ENCODE results near the gene CNDP1. TPM values are rescaled to one million over a fixed set of nuclear protein-coding genes. Genes with fewer than 3 reads are reported as not detected.

Gene CNDP1
- total RNA-seq, 1 experiment from 2014 or later = not detected

DNA sequence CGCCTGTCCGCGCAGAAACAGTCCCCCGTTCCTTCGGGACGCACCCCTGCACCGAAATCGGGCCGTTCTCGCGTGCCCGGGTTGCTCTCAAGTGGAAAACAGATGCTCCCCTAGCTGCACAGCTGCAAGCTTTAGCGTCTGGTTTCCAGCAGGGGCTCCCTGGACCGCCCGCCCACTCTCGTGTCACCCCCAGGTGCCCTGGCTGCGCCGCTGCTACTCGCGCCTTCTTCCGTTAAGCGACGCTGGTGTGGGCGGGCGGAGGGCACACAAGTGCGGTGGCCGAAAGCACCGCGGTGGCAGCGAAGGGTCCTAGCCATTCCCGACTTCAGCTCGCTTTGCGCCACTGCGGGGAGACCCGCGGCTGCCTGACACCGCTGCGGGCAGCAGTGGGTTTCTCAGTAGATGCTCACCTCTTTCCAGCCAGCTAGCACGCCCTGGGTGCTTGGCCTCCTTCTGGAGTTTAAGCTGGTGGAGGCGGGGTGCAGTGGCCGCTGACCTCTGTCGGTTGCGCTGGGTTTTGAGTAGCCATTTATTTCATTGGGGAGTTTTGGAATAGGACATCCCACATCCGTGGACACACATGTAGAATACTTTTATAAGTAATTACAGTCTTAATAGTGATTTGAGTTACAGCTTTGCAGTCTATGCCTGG lies 64.2 kb downstream of the CNDP1 start:
- TF ChIP-seq, protein P1, sequence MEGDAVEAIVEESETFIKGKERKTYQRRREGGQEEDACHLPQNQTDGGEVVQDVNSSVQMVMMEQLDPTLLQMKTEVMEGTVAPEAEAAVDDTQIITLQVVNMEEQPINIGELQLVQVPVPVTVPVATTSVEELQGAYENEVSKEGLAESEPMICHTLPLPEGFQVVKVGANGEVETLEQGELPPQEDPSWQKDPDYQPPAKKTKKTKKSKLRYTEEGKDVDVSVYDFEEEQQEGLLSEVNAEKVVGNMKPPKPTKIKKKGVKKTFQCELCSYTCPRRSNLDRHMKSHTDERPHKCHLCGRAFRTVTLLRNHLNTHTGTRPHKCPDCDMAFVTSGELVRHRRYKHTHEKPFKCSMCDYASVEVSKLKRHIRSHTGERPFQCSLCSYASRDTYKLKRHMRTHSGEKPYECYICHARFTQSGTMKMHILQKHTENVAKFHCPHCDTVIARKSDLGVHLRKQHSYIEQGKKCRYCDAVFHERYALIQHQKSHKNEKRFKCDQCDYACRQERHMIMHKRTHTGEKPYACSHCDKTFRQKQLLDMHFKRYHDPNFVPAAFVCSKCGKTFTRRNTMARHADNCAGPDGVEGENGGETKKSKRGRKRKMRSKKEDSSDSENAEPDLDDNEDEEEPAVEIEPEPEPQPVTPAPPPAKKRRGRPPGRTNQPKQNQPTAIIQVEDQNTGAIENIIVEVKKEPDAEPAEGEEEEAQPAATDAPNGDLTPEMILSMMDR (IDR thresholded peaks at IDR 0.05; ENCODE audit: unreplicated experiment) = no peak
- no peaks in the 10 kb centered on the region for H3K9me3 Mint-ChIP-seq (ENCODE audit: unreplicated experiment)
- peak overlapping the region; percentile 99 for H3K27ac Mint-ChIP-seq (ENCODE audit: low read depth, unreplicated experiment)
- H3K27me3 Mint-ChIP-seq (ENCODE audit: insufficient read depth, unreplicated experiment) = no peaks in the 10 kb centered on the region
- no TSS peak for BruUV-seq (replicated peaks)
- H3K36me3 Mint-ChIP-seq (ENCODE audit: insufficient read depth, unreplicated experiment) = peaks cover 13% of the 10 kb centered on the region
- POLR2A ChIA-PET = interaction anchor here (1.0 to 3.8 kb wide), 8 partner anchors 8 to 1966 kb away, joined by 3 to 28 read pairs (median 4); partner anchors contain the start of genes CNDP2, PTGR3 and TSHZ1
- H3K4me1 Mint-ChIP-seq (ENCODE audit: insufficient read depth, unreplicated experiment) = no peaks in the 10 kb centered on the region
- CTCF ChIA-PET = interaction anchor here (0.6 to 1.4 kb wide), 4 partner anchors 45 to 391 kb away, joined by 3 to 4 read pairs (median 3); no protein-coding TSS in a partner anchor
- H3K4me3 Mint-ChIP-seq (ENCODE audit: unreplicated experiment) = peak overlapping the region; percentile 85
- intact Hi-C loops (cut with micrococcal nuclease) = loop anchor here (1.0 kb wide), 1 partner anchor 103 kb away; no protein-coding TSS in a partner anchor
- DNase-seq (ENCODE audit: unreplicated experiment) = peak; percentile 37

DNA sequence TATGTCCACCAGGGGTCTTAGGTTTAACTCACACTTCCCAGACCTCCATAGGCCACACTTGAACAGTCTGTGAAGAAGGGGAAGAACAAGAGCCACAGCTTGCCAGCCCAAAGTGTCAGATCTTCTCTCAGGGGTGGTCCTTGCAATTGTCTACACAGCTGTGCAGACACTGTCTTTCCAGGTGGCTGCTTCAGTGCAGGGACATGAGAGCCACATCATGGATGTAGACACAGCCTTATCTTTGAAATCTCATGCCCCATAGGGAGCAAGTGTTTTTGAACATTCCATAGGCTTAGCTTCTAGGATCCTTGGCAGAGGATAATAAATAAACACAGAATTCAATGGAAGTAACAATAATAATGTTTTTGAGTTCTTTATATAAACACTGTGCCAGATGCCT lies 70.1 kb downstream of the CNDP1 start:
- peaks cover 3% of the 10 kb centered on the region for H3K4me1 Mint-ChIP-seq (ENCODE audit: insufficient read depth, unreplicated experiment)
- CTCF ChIA-PET = no interaction called here
- DNase-seq (ENCODE audit: unreplicated experiment) = no peak
- H3K36me3 Mint-ChIP-seq (ENCODE audit: insufficient read depth, unreplicated experiment) = no peaks in the 10 kb centered on the region
- no peaks in the 10 kb centered on the region for H3K9me3 Mint-ChIP-seq (ENCODE audit: unreplicated experiment)
- no peaks in the 10 kb centered on the region for H3K27me3 Mint-ChIP-seq (ENCODE audit: insufficient read depth, unreplicated experiment)
- TF ChIP-seq, protein P1 (IDR thresholded peaks at IDR 0.05; ENCODE audit: unreplicated experiment) = no peak
- H3K4me3 Mint-ChIP-seq (ENCODE audit: unreplicated experiment) = no peak overlapping the region
- H3K27ac Mint-ChIP-seq (ENCODE audit: low read depth, unreplicated experiment) = no peak overlapping the region
- POLR2A ChIA-PET = no interaction called here
- intact Hi-C loops (cut with micrococcal nuclease) = no loop called here
- BruUV-seq (replicated peaks) = no TSS peak

DNA sequence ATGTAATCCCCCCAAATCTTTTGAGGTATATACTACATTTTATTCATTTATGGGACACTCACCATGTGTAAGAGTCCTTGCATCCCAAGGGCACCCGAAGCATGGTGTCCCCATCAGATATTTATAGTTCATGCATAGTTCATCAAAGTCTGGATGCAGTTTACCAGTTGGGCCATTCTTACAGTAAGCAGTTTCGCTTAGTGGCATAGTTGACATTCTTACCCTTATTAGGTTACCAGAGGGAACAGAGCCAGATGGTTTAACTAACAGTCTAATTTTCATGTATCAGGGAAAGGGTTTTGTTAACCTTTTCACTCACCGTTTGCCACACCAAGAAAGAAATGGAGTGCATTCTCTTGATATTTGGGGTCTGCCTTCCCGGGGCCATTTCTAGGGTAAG lies 70.5 kb downstream of the CNDP1 start:
- TF ChIP-seq, protein P1 (IDR thresholded peaks at IDR 0.05; ENCODE audit: unreplicated experiment) = no peak

DNA sequence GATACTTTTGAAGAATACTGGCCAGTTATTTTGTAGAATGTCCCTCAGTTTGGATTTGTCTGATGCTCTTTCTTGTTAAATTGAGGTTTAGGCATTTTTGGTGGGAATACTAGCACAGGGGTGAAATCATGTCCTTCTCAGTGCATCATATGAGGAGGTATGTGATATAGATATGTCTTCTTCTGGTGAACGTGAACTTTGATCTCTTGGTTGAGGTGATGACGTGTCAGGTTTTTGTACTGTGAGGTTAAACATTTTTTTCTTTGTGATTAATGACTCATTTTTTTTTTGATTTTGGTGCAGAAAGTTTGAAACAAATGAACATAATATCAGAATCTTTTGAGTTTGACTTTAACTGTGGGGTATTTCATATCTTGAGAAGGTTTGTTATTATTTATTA lies 74.4 kb downstream of the CNDP1 start:
- Mint-ChIP-seq H3K36me3 (ENCODE audit: insufficient read depth, unreplicated experiment) (no peaks in the 10 kb centered on the region), H3K4me1 (ENCODE audit: insufficient read depth, unreplicated experiment) (peaks cover 12% of the 10 kb centered on the region), H3K27me3 (ENCODE audit: insufficient read depth, unreplicated experiment) (no peaks in the 10 kb centered on the region), H3K27ac (ENCODE audit: low read depth, unreplicated experiment) (no peak overlapping the region), H3K4me3 (ENCODE audit: unreplicated experiment) (no peak overlapping the region), H3K9me3 (ENCODE audit: unreplicated experiment) (no peaks in the 10 kb centered on the region)
- DNase-seq (ENCODE audit: unreplicated experiment) = no peak
- TF ChIP-seq, protein P1 (IDR thresholded peaks at IDR 0.05; ENCODE audit: unreplicated experiment) = no peak
- ChIA-PET CTCF (no interaction called here), POLR2A (interaction anchor here (0.7 to 1.5 kb wide), 2 partner anchors 10 to 70 kb away, joined by 3 to 6 read pairs; partner anchors contain the start of gene ZNF407)
- intact Hi-C loops (cut with micrococcal nuclease) = no loop called here
- no TSS peak for BruUV-seq (replicated peaks)

More for the DNA sequence above, 70.5 kb downstream of the CNDP1 start:
- Mint-ChIP-seq H3K36me3 (ENCODE audit: insufficient read depth, unreplicated experiment) (no peaks in the 10 kb centered on the region), H3K9me3 (ENCODE audit: unreplicated experiment) (no peaks in the 10 kb centered on the region), H3K4me3 (ENCODE audit: unreplicated experiment) (no peak overlapping the region), H3K27me3 (ENCODE audit: insufficient read depth, unreplicated experiment) (no peaks in the 10 kb centered on the region), H3K27ac (ENCODE audit: low read depth, unreplicated experiment) (no peak overlapping the region), H3K4me1 (ENCODE audit: insufficient read depth, unreplicated experiment) (peaks cover 6% of the 10 kb centered on the region)
- BruUV-seq (replicated peaks) = no TSS peak
- DNase-seq (ENCODE audit: unreplicated experiment) = no peak
- ChIA-PET POLR2A (no interaction called here), CTCF (no interaction called here)
- intact Hi-C loops (cut with micrococcal nuclease) = no loop called here

Data from MCF 10A (cell line).